ENCODE data around the gene MLST8. TPM values are rescaled to one million over a fixed set of nuclear protein-coding genes. Genes with fewer than 3 reads are reported as not detected.

MLST8 gene
- total RNA-seq, 4 donors from 2014 or later: 61.0 to 95.6 (median 63.1) TPM

GRCh38 chr16:2180461-2180860 is 24.8 kb upstream of the MLST8 start:
- Histone ChIP-seq H3K27me3 (no peaks in the 10 kb centered on the region), H3K9me3 (no peaks in the 10 kb centered on the region), H3K4me1 (no peaks in the 10 kb centered on the region), H3K27ac (no peak overlapping the region), H3K36me3 (peaks cover 9 to 20% of the 10 kb centered on the region in 2 donors), H3K4me3 (replicated peaks in 1 of 3) (no peak overlapping the region)
- TF ChIP-seq POLR2A (IDR thresholded peaks at IDR 0.05): no peak
- TF ChIP-seq, protein P1, sequence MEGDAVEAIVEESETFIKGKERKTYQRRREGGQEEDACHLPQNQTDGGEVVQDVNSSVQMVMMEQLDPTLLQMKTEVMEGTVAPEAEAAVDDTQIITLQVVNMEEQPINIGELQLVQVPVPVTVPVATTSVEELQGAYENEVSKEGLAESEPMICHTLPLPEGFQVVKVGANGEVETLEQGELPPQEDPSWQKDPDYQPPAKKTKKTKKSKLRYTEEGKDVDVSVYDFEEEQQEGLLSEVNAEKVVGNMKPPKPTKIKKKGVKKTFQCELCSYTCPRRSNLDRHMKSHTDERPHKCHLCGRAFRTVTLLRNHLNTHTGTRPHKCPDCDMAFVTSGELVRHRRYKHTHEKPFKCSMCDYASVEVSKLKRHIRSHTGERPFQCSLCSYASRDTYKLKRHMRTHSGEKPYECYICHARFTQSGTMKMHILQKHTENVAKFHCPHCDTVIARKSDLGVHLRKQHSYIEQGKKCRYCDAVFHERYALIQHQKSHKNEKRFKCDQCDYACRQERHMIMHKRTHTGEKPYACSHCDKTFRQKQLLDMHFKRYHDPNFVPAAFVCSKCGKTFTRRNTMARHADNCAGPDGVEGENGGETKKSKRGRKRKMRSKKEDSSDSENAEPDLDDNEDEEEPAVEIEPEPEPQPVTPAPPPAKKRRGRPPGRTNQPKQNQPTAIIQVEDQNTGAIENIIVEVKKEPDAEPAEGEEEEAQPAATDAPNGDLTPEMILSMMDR (IDR thresholded peaks at IDR 0.05): no peak
- DNase-seq: no peak
- 95 to 98% methylated on average over 23 to 25 of the region's 43 CpGs for WGBS, 2 donors
- intact Hi-C loops (cut with DNase I): no loop called here

- TF ChIP-seq, protein P1 (IDR thresholded peaks at IDR 0.05): no peak
- no peak for TF ChIP-seq POLR2A (IDR thresholded peaks at IDR 0.05)
These were observed 24.0 kb upstream of the MLST8 start for GRCh38 chr16:2180962-2181923.

GRCh38 chr16:2181952-2182351 is 23.3 kb upstream of the MLST8 start:
- Histone ChIP-seq H3K4me1 (no peaks in the 10 kb centered on the region), H3K4me3 (replicated peaks in 1 of 3) (no peak overlapping the region), H3K36me3 (peaks cover 0 to 9% of the 10 kb centered on the region in 2 donors), H3K27ac (no peak overlapping the region), H3K9me3 (no peaks in the 10 kb centered on the region), H3K27me3 (no peaks in the 10 kb centered on the region)
- DNase-seq: no peak
- intact Hi-C loops (cut with DNase I): no loop called here
- no peak for TF ChIP-seq POLR2A (IDR thresholded peaks at IDR 0.05)
- TF ChIP-seq, protein P1 (IDR thresholded peaks at IDR 0.05): no peak
- WGBS, 2 donors: 94 to 95% methylated on average over 16 to 19 of the region's 20 CpGs

More at GRCh38 chr16:2180962-2181923, 24.0 kb upstream of the MLST8 start:
- peaks cover 2 to 12% of the 10 kb centered on the region in 2 donors for H3K36me3 ChIP-seq
- no peaks in the 10 kb centered on the region for H3K27me3 ChIP-seq
- H3K4me1 ChIP-seq: no peaks in the 10 kb centered on the region
- no peaks in the 10 kb centered on the region for H3K9me3 ChIP-seq
- no peak overlapping the region for H3K27ac ChIP-seq
- intact Hi-C loops (cut with DNase I): no loop called here
- DNase-seq: no peak
- H3K4me3 ChIP-seq (replicated peaks in 1 of 3): no peak overlapping the region
- WGBS, 2 donors: 89 to 93% methylated on average over 21 to 28 of the region's 46 CpGs

DNA sequence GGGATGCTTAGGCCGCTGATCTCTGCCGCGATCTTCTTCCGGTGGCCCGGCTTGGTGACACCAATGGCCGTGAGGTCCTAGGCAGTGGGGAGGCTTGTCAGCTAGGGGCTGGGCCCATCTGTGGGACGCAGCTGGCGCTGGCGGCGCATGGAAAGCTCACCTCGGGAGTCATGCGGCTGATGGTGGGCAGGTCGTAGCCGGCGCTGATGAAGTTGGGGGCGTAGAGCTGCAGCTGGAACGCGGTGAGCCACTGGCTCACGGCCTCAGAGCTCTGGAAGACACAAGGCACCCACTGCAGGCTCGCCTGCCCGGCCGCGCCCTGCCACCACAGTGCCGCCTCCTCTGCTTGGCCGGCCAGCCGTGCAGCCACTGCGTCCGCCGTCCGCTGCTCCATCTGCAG is 21.6 kb upstream of the MLST8 start:
- H3K4me1 ChIP-seq: no peaks in the 10 kb centered on the region
- H3K27ac ChIP-seq: no peak overlapping the region
- no peaks in the 10 kb centered on the region for H3K27me3 ChIP-seq
- 91 to 92% methylated on average over 5 to 24 of the region's 30 CpGs for WGBS, 2 donors
- DNase-seq: no peak
- H3K4me3 ChIP-seq (replicated peaks in 1 of 3): no peak overlapping the region
- no peak for TF ChIP-seq POLR2A (IDR thresholded peaks at IDR 0.05)
- TF ChIP-seq, protein P1 (IDR thresholded peaks at IDR 0.05): no peak
- no peaks in the 10 kb centered on the region for H3K9me3 ChIP-seq
- no peaks in the 10 kb centered on the region for H3K36me3 ChIP-seq
- intact Hi-C loops (cut with DNase I): no loop called here

- no peak for DNase-seq
- no peak overlapping the region for H3K27ac ChIP-seq
- no peaks in the 10 kb centered on the region for H3K4me1 ChIP-seq
- no peaks in the 10 kb centered on the region for H3K36me3 ChIP-seq
- WGBS, 2 donors: 91 to 92% methylated on average over 13 to 15 of the region's 19 CpGs
- no peaks in the 10 kb centered on the region for H3K27me3 ChIP-seq
- H3K4me3 ChIP-seq (replicated peaks in 1 of 3): no peak overlapping the region
- no peaks in the 10 kb centered on the region for H3K9me3 ChIP-seq
- intact Hi-C loops (cut with DNase I): no loop called here
- TF ChIP-seq POLR2A (IDR thresholded peaks at IDR 0.05): no peak
- TF ChIP-seq, protein P1 (IDR thresholded peaks at IDR 0.05): no peak
These were observed 20.9 kb upstream of the MLST8 start for GRCh38 chr16:2184346-2184745.

All from thyroid gland (tissue), 4 donors.